Islet of Langerhans (tissue), 1 donor: Measurements from ENCODE around the gene BIRC7.
"Not testable (repeated sequence)": the region's sequence is repeated elsewhere in the genome, so short reads cannot be mapped to it uniquely, and the experiment has no call there.

Experiments
- FAIRE-seq: peaks from one replicate; lab custom pipeline; 2011; peaks lifted over from hg19 to GRCh38; lab: Jason Lieb, UNC

BIRC7 gene

DNA sequence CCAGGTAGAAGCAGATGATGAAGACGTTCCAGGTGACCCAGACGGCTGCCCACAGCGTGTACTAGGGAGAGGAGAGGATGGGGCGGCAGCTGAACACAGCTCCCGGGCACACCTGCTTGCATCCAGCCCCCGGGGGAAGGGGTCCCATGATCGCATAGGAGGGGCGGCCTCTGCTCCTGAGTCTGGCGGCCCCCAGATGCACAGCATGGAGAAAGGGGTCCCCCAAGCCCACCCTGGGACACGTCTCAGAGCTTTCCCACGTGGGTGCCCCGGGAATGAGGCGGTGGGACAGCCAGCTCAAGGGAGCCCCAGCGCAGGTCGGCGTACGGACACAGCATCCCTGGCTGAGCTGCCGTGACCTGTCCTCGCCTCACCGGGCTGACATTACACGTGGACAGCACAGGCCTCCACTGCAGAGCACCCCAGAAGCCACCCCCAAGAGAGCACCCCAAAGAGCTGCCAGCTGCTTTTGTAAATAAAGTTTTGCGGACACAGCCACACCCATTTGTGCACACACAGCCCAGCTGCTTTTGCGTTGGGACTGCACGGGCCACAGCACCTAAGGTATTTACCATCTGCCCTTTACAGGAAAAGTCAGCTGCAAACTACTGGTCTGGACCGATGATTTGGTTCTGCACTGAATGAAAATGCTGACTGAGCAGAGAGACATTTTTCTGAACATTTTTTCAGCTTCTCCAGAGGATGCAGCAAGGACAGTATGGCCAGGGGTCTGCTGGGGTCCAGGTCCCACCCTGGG lies 13.3 kb downstream of the BIRC7 start:
- FAIRE-seq: no peak

GRCh38 chr20:63249891-63250290 lies 14.2 kb downstream of the BIRC7 start:
- no peak for FAIRE-seq

- FAIRE-seq: not testable (repeated sequence)
Observed at GRCh38 chr20:63251350-63251749, 15.6 kb downstream of the BIRC7 start.

GRCh38 chr20:63252284-63252711 lies 16.6 kb downstream of the BIRC7 start:
- FAIRE-seq: no peak

DNA sequence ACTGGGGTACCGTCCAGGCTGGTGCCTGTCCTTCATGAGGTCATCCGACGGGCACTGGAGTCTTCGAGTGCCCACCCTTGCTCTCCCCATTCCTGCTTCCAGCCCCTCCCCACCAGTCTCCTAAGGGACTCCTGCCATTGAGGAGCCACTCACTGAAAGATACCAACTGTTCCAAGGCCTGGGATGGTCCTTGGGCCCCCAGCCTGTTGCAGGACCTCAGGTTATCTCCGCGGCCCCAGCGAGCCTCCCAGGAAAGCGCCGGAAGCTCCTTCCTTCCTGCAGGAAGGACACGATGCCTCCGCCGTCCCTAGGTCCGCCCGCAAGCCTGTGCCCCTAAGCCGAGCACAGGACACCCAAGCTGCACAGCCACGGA lies 17.3 kb downstream of the BIRC7 start:
- FAIRE-seq: no peak

DNA sequence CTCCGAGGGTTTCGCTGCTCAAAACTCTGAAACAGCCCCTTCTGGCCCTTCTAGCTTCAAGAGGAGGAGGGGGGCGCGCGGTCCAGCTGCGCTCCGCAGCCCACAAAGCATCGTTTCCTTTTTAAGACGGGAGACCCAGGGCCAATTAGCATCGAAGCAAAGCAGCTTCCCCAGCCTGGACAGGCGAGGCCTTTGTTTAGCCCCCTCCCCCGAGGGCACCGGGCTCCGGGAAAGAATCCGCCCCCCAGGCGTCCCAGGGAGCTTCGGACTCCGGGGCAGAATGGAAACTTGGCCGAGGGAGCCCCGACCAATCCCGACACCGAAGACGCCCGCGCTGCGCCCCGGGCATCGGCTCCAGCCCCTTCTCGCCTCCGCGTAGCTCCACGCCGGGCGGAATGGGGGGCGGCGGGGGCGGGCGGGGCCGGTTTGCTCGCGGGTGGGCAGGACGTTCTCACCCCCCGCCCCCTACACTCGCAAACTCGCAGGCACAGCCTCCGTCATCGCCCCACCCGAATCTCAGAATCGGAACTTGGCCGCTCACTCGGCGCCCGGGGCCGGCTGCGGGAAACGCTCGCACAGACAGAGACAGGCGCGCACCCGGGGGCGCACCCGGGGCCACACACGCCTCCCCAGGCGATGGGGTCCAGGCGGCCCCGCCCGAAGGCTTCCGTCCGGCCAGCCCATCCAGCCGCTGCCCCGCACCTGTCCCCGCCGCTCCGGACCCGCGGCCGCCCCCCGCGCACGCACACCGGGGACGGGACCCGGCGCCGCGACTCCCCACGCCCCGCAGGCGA lies 17.9 kb downstream of the BIRC7 start:
- no peak for FAIRE-seq

DNA sequence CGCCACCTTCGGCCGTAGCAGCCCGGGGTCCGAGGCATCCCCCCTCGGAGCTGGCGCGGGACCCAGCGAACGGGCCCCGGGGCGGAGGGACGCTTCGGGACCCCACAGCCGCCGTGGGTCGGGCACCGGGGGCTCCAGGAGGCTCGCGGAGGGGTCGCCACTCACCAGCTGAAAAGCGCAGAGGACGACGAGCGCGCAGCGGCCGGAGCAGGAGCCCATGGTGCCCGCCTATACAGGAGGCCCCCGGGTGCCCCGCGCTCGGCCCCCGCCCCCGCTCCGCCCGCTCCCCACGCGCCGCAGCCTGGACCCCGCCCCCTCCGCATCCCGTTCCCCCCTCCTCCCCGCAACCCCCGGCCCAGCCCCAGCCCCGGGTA lies 18.5 kb downstream of the BIRC7 start, which contains the start of gene NKAIN4:
Gene NKAIN4 (minus strand): TSS at position 232 of the 374 bp plus-strand sequence. CDS start 13 bp downstream, at position 219.
- FAIRE-seq: no peak

GRCh38 chr20:63254606-63255384 lies 19.1 kb downstream of the BIRC7 start:
- FAIRE-seq: no peak

DNA sequence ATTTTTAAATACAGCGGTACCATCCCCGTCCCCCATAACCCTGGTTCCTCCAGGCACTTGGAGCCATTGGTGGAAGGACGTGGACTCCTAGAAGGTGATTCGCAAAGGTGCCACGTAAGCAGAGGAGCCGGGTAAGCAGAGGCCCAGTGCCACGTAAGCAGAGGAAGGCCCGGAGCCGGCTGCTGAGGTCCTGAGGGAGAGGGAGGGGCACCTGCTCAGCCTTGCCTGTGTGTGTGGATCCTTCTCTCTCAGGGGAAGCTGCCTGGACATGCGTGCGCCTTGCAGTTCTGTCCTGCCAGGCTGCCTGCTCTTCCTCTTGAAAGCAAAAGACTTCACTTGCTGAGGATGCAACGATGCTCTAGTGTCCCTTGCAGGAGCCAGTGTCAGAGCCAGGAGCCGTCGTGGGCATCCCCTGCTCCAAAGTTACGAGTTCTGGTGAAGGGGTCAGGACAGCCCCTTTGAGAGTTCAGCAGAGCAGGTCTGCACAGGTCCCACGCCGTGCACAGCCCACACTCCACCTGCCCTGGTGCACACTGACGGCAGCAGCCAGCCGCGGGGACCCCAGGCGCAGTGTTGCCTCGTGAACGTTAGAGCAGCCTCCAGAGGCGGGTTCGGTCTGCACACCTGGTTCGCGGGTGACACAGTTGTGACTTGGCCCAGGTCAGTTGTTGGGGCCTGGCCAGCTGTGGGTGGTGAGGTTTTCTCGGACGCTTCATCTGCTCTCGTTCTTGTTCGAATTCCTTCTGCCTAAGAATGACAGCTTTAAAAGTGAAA lies 20.4 kb downstream of the BIRC7 start:
- no peak for FAIRE-seq

DNA sequence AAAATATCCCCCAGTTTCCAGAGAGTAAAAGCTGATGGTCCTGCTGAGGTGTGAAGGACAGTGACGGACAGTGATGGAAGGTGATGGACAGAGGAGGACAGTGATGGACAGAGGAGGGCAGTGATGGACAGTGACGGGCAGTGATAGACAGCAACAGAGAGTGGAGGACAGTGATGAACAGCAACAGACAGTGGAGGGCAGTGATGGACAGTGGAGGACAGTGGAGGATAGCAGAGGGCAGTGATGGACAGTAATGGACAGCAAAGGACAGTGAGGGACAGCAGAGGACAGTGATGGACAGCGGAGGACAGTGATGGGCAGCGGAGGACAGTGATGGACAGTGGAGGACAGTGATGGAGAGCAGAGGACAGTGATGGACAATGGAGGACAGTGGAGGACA lies 21.2 kb downstream of the BIRC7 start:
- FAIRE-seq: no peak

DNA sequence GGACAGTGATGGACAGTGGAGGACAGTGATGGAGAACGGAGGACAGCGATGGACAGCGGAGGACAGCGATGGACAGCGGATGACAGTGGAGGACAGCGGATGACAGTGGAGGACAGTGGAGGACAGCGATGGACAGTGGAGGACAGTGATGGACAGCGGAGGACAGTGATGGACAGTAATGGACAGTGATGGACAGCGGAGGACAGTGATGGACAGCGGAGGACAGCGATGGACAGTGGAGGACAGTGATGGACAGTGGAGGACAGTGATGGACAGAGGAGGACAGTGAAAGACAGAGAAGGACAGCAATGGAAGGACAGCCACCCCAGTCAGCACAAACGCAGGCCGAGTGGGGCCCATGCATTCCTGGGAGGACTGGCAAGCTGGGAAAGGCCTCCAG lies 21.9 kb downstream of the BIRC7 start:
- FAIRE-seq: no peak

DNA sequence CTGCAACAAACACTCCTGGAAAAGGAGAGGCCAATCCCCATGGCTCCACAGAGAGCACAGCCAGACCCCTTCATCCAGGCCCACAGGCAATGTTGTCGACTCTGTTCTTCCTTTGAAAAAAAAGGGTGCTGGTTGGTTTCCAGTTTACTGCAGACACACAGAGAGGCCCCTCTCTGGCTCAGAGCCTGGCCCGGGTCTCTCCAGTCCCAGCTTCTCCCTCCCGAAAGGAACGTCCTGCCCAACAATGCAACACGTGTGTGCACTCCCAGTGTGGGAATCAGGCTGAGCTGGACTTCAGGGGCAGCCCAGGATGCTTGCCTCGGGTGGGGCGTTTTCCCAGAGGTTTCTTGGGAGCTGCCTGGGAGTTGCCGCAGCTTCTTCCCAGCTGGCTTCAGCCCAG lies 23.1 kb downstream of the BIRC7 start:
- no peak for FAIRE-seq

DNA sequence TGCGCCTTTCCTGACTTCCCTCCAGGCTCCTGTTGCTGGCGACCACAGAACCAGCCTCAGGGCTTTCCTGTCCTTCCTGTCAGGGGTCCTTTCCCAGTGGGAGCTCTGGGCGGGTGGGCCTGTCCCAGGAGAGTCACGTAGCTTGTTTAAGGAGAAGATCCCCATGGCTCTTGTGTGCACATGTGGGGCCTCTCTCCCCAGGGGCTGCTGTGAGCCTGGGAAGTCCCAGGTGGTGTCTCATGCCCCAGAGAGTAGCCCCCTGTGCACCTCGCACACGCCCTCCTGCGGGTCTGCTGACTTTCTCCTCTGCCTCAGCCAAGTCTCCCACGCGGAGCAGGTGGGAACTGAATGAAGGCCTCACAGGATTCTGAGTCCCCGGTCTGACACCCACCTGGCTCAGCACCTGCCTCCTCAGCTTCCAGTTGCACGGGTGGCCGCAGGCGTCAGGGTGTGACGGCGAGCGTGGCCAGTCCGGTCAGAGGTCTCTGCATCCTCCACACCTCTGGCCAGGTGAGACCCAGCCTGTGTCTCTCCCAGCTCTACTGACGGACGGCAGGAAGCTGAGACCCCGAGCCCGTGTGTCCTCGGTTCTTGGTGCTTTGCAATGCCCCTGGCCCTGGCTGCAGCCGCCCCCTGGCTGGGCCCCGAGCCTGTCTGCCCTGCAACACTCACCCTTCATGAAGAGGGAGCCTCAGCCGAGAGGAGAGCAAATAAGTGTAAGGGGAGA lies 24.2 kb downstream of the BIRC7 start:
- no peak for FAIRE-seq

DNA sequence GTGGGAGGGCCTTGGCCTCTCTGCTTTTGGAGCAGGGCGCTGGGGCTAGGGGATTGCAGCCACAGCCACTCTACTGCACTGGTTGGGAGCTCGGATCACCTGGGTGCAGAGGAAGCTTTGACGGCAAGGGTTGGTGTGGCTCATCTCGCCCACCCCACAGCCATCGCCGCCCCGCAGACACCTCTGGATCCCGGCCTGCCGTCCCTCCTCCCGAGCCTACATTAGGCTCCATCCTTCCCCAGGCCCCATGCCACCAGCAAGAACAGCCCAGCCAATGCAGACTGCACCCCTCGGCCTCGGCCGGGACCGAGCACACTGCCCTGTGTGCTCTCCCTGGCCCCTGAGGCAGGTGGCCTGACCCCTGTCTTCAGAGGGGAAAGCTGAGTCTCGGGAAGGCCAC lies 24.8 kb downstream of the BIRC7 start:
- no peak for FAIRE-seq

GRCh38 chr20:63261060-63261794 lies 25.5 kb downstream of the BIRC7 start:
- FAIRE-seq: no peak

DNA sequence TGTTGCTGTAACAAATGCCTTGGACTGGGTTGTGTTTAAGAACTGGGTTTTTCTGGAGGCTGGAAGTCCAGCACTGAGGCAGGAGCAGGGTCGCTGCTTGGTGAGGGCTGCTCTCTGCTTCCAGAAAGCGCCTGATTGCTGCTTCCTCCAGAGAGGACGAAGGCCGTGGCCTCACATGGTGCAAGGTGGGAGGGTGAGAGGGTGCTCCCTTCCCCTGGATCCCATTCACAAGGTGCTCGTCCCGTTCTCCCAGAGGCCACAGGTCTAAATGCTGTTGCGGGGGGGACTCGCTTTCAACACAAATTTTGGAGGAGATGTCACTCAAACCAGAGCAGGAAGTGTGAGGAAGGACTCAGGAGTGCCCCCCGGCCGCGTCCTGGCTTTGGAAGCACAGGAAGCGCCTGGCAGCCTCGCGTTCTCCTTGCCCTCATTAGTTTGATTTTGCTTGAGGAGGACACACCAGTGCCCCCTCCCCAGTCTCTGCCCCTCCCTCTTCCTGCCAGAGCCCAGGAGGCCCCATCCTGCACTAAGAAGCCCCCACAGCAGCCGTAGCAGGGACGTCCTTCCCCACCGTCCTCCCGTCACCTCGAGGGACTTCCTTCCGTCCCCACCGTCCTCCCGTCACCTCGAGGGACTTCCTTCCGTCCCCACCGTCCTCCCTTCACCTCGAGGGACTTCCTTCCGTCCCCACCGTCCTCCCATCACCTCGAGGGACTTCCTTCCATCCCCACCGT lies 26.3 kb downstream of the BIRC7 start:
- no peak for FAIRE-seq

- no peak for FAIRE-seq
Observed at GRCh38 chr20:63262836-63263235, 27.1 kb downstream of the BIRC7 start.

- FAIRE-seq: no peak
Observed at GRCh38 chr20:63264000-63264399, 28.3 kb downstream of the BIRC7 start.

- FAIRE-seq: no peak
Observed at GRCh38 chr20:63264519-63264918, 28.8 kb downstream of the BIRC7 start.
